GM12878 (cell line): ENCODE results near the gene EHBP1. TPM values are rescaled to one million over a fixed set of nuclear protein-coding genes. Genes with fewer than 3 reads are reported as not detected.
A peak's percentile ranks its signal among the peaks of the same experiment; 100 is the strongest.

ENCODE experiments used
- ATAC-seq: fragments of 200-7000 bp; cut with Tn5 transposase; 3 replicates; pipeline ENCODE4 v1.9.1; 2020; ENCODE audit warnings: mild to moderate bottlenecking, moderate library complexity
- BruUV-seq: library from RNA; stranded (reverse); fragments of 400-500 nt; replicated peaks from 2 replicates; lab custom pipeline; 2021; lab: Mats Ljungman, UMichigan
- CTCF ChIA-PET: fragments of 300-600 bp; sonication (Branson Sonifier 250); formaldehyde crosslinking; extraction: SDS; loops from one replicate; lab custom pipeline; 2021; ENCODE audit warnings: inconsistent platforms; lab: Yijun Ruan, JAX
- POLR2A ChIA-PET: fragments of 350-600 bp; formaldehyde crosslinking; extraction: SDS; loops from one replicate; lab custom pipeline; 2021; ENCODE audit warnings: inconsistent platforms; lab: Charles Lee
- RAD21 ChIA-PET: fragments of 300-600 bp; sonication (Branson Sonifier 250); formaldehyde crosslinking; loops from one replicate; lab custom pipeline; 2023; ENCODE audit warnings: antibody characterized with exemption; ENCODE audit not compliant: unreplicated experiment; lab: Charles Lee
- SMC1A ChIA-PET: fragments of 300-600 bp; sonication (Branson Sonifier 250); formaldehyde crosslinking; loops from one replicate; lab custom pipeline; 2023; ENCODE audit not compliant: unreplicated experiment, uncharacterized antibody; lab: Charles Lee
- DNase-seq: peaks from one replicate; pipeline ENCODE4 v3.0.0-alpha.2; 2011; ENCODE audit warnings: low read depth, low spot score
- FAIRE-seq: peaks from 3 replicates; lab custom pipeline; 2011; peaks lifted over from hg19 to GRCh38; lab: Jason Lieb, UNC
- H2AFZ ChIP-seq: 2 replicates; pipeline ENCODE4 v1.6.0; 2011; ENCODE audit warnings: low read depth, low read length, control low read depth; ENCODE audit not compliant: control insufficient read depth
- H3K27ac ChIP-seq: 2 replicates; pipeline ENCODE4 v1.5.1; 2011; ENCODE audit warnings: control low read depth; ENCODE audit not compliant: control insufficient read depth, insufficient read depth
- H3K27me3 ChIP-seq, 2 experiments: replicated peaks in 1 of 2; 2 replicates each; pipeline versions ENCODE4 v1.6.0 to v1.6.1; 2011; ENCODE audit warnings: low read length in 1 of 2; ENCODE audit not compliant: control insufficient read depth in 2 of 2, insufficient read depth in 2 of 2
- H3K36me3 ChIP-seq, 2 experiments: 2 replicates each; pipeline ENCODE4 v1.5.1; 2011; ENCODE audit warnings: low read length in 1 of 2; ENCODE audit not compliant: control insufficient read depth in 2 of 2, insufficient read depth in 2 of 2
- H3K4me1 ChIP-seq: 2 replicates; pipeline ENCODE4 v1.6.1; 2011; ENCODE audit warnings: mild to moderate bottlenecking, low read length, moderate library complexity, mixed read lengths; ENCODE audit not compliant: control insufficient read depth, insufficient read depth
- H3K4me2 ChIP-seq: 2 replicates; pipeline ENCODE4 v1.6.0; 2011; ENCODE audit warnings: control low read depth; ENCODE audit not compliant: control insufficient read depth, insufficient read depth
- H3K4me3 ChIP-seq: fragments of 200-600 bp; sonication (generic); 2 replicates; pipeline ENCODE4 v1.5.1; 2016
- H3K79me2 ChIP-seq: 2 replicates; pipeline ENCODE4 v1.6.0; 2011; ENCODE audit warnings: low read length; ENCODE audit not compliant: control insufficient read depth, insufficient read depth
- H3K9ac ChIP-seq: 2 replicates; pipeline ENCODE4 v1.8.0; 2011; ENCODE audit warnings: low read length, control low read depth, mixed read lengths; ENCODE audit not compliant: control insufficient read depth, insufficient read depth
- H3K9me3 ChIP-seq: replicated peaks from 3 replicates; pipeline ENCODE4 v1.5.1; 2011; ENCODE audit warnings: mild to moderate bottlenecking, low read length; ENCODE audit not compliant: control insufficient read depth, insufficient read depth
- H4K20me1 ChIP-seq: 2 replicates; pipeline ENCODE4 v1.6.0; 2011; ENCODE audit not compliant: control insufficient read depth, insufficient read depth
- IRF3 ChIP-seq: fragments of 450-650 bp; IDR thresholded peaks from 2 replicates; pipeline ENCODE4 v1.6.1; 2014; ENCODE audit warnings: mild to moderate bottlenecking
- NRF1 ChIP-seq: conservative IDR thresholded peaks from 2 replicates; pipeline ENCODE4 v1.6.1; 2011; ENCODE audit warnings: mild to moderate bottlenecking, low read depth, low read length, improper control_type of control experiment
- SPI1 ChIP-seq: IDR thresholded peaks from 2 replicates; pipeline ENCODE4 v1.6.1; 2011; ENCODE audit warnings: low read depth, mild to moderate bottlenecking, low read length, moderate library complexity, borderline replicate concordance; ENCODE audit not compliant: insufficient read depth
- SREBF1 ChIP-seq: IDR thresholded peaks from 2 replicates; pipeline ENCODE4 v1.6.1; 2012; ENCODE audit warnings: mild to moderate bottlenecking, low read length
- WGBS: methylation state at CpG from one replicate; pipeline ENCODE4 v1.1.6; 2016; ENCODE audit warnings: low lambda C conversion rate; ENCODE audit not compliant: insufficient replicate concordance, insufficient coverage; ENCODE audit errors: missing lambda C conversion rate; 5-methylcytosine and 5-hydroxymethylcytosine counted together
- in situ Hi-C: fragments of 300-500 bp; cut with MboI; formaldehyde crosslinking; loops from 9 replicates; pipeline ENCODE4 v1.14.3; 2018; ENCODE audit warnings: mixed read lengths
- intact Hi-C: fragments of 100-400 bp; cut with micrococcal nuclease; formaldehyde crosslinking; loops from one replicate; pipeline ENCODE4 v1.14.2; 2022; ENCODE audit not compliant: unreplicated experiment
- polyA plus RNA-seq, 11 experiments: library from polyadenylated mRNA; depleted of rRNA in 4 of 11; unstranded in 6 of 11; stranded (reverse) in 5 of 11; fragments of >200 nt; fragmentation: Nextera tagmentation in 4 of 11; fragmentation: Illumina TruSeq in 1 of 11; extraction: Ambion mirVana in 4 of 11; extraction: Trizol in 1 of 11; gene quantifications; 1 replicate in 1 of 11; 2 replicates in 10 of 11; pipeline versions ENCODE4 v1.2.1 to v1.2.3, GENCODE V29; 2011 to 2016; ENCODE audit warnings: inconsistent platforms in 2 of 11, missing spikeins in 2 of 11, low read depth in 1 of 11
- total RNA-seq, 4 experiments: library from RNA; depleted of rRNA in 3 of 4; stranded (reverse); fragments of >200 nt in 3 of 4; fragmentation: Illumina TruSeq in 1 of 4; extraction: Trizol in 1 of 4; gene quantifications; 2 replicates each; pipeline versions ENCODE4 v1.2.1 to v1.2.3, GENCODE V29; 2013 to 2021

The EHBP1 gene
- total and polyA plus RNA-seq, 10 of the 15 experiments (the other 5 are each of a cell fraction or from before 2014, with no cell fraction given) = 5.7 to 26.1 (median 13.6) TPM

- BruUV-seq = no TSS peak
- Histone ChIP-seq H3K27ac (no peak overlapping the region), H3K9me3 (no peaks in the 10 kb centered on the region; the same call in 2 of the 3 replicates), H3K9ac (no peak overlapping the region), H2AFZ (no peak overlapping the region), H3K27me3 (no peaks in the 10 kb centered on the region), H3K4me2 (no peak overlapping the region), H3K4me3 (no peak overlapping the region), H4K20me1 (no peaks in the 10 kb centered on the region), H3K36me3 (no peaks in the 10 kb centered on the region; a peak in 1 of 4 replicates), H3K79me2 (no peaks in the 10 kb centered on the region; the same call in 1 of the 2 replicates), H3K4me1 (no peaks in the 10 kb centered on the region; the same call in 1 of the 2 replicates)
- DNase-seq (no peak), ATAC-seq (peak; percentile 21; the same call in 2 of the 3 replicates), FAIRE-seq (no peak)
- intact Hi-C loops (no loop called here), in situ Hi-C loops (no loop called here)
- ChIA-PET SMC1A (interaction anchor here (0.7 to 2.2 kb wide), 5 partner anchors 9 to 33 kb away, joined by 3 to 10 read pairs (median 3); no protein-coding TSS in a partner anchor), CTCF (interaction anchor here (1.6 to 2.1 kb wide), 4 partner anchors 9 to 15 kb away, joined by 3 to 6 read pairs (median 4); no protein-coding TSS in a partner anchor), POLR2A (interaction anchor here (0.6 kb wide), 1 partner anchor 12 kb away, joined by 3 read pairs; no protein-coding TSS in a partner anchor), RAD21 (interaction anchor here (1.4 to 1.5 kb wide), 2 partner anchors 9 to 13 kb away, joined by 3 to 6 read pairs; no protein-coding TSS in a partner anchor)
- 100% methylated on average over 4 of the region's 4 CpGs for WGBS
- no peak for TF ChIP-seq NRF1
- TF ChIP-seq SREBF1 = no peak
- no peak for TF ChIP-seq IRF3
- no peak for TF ChIP-seq SPI1
These were observed 95.6 kb downstream of the EHBP1 start for GRCh38 chr2:62801110-62801509.
